ENCODE measurements around the gene MPG.

DNA sequence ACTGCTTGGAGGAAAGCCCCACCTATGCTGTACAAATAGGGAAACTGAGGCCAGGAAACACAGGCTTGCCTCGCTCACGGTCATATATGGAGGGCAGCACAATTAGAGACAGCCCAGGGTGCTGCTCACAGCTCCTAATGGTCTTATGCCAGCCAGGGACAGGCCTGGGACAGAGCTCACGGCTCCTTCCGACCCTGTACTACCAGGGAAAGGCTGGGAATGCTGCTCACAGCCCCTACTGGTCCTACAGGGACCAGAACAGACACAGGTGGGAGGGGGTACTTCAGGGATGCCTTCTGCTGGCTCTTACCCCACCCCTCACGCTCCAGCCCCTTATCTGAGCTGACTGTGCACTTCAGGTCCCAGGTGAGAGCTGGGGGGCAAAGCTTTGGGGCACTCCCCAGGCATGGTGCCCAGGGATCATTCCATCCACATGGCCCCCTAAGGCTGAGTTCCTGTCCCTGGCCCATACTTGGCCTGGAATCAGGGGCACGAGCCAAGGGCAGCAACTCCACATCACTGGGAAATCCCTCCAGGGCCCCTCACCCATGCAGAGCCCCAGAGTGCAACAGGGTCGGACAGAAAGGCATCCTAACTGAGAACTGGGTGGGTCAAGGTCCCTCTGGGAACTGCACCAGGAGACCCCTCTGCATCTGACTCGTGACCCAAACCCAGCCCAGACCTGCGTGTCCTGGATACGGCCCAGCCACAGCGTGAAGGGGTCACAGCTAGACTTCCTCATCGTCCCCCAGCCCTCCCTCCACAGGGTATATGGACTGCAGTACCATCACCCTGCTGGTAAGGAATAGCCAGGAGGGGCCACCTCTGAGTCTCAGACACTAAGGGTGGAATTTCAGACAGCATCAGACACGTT is 11.5 kb upstream of the MPG start:
- TF ChIP-seq EZH2 (IDR thresholded peaks at IDR 0.05; ENCODE audit: borderline replicate concordance, insufficient read depth, low read depth, low read length, poor library complexity, severe bottlenecking), result no peak
- TF ChIP-seq, protein P1, sequence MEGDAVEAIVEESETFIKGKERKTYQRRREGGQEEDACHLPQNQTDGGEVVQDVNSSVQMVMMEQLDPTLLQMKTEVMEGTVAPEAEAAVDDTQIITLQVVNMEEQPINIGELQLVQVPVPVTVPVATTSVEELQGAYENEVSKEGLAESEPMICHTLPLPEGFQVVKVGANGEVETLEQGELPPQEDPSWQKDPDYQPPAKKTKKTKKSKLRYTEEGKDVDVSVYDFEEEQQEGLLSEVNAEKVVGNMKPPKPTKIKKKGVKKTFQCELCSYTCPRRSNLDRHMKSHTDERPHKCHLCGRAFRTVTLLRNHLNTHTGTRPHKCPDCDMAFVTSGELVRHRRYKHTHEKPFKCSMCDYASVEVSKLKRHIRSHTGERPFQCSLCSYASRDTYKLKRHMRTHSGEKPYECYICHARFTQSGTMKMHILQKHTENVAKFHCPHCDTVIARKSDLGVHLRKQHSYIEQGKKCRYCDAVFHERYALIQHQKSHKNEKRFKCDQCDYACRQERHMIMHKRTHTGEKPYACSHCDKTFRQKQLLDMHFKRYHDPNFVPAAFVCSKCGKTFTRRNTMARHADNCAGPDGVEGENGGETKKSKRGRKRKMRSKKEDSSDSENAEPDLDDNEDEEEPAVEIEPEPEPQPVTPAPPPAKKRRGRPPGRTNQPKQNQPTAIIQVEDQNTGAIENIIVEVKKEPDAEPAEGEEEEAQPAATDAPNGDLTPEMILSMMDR (IDR thresholded peaks at IDR 0.05), result no peak
